Activated CD8-positive, alpha-beta memory T cell treated with anti-CD3 and anti-CD28 coated beads for 36 hours (primary cell): ENCODE data around the gene RAMP2. TPM values are rescaled to one million over a fixed set of nuclear protein-coding genes. Genes with fewer than 3 reads are reported as not detected.
"Not testable (repeated sequence)": the region's sequence is repeated elsewhere in the genome, so short reads cannot be mapped to it uniquely, and the experiment has no call there.

Source experiments
- CTCF ChIA-PET: fragments of 350-600 bp; sonication (Branson Sonifier 250); formaldehyde crosslinking; loops from one replicate; lab custom pipeline; 2021; ENCODE audit warnings: antibody characterized with exemption; lab: Charles Lee
- POLR2A ChIA-PET: fragments of 350-600 bp; sonication (Branson Sonifier 250); formaldehyde crosslinking; loops from one replicate; lab custom pipeline; 2021; ENCODE audit warnings: antibody characterized with exemption; lab: Charles Lee
- total RNA-seq, 2 experiments: library from RNA; stranded (reverse); gene quantifications; one replicate each; pipeline ENCODE4 v1.2.3, GENCODE V29; 2021

The RAMP2 gene
- total RNA-seq, 2 experiments from 2014 or later, result not detected

- ChIA-PET POLR2A (interaction anchor here (1.6 kb wide), 1 partner anchor 64 kb away, joined by 3 read pairs; the partner anchor contains the start of gene BECN1), CTCF (interaction anchor here (0.9 to 5.3 kb wide), 6 partner anchors 11 to 211 kb away, joined by 3 to 26 read pairs (median 3); partner anchors contain the start of genes PSMC3IP and VPS25)
Measured at GRCh38 chr17:42759982-42760651, 910 bp upstream of the RAMP2 start.

- ChIA-PET POLR2A (no interaction called here), CTCF (interaction anchor here (1.4 to 5.3 kb wide), 3 partner anchors 12 to 183 kb away, joined by 3 to 26 read pairs (median 26); partner anchors contain the start of genes PSMC3IP and VPS25)
Measured at GRCh38 chr17:42761638-42762037, 611 bp downstream of the RAMP2 start.

GRCh38 chr17:42766124-42766523 is 5.1 kb downstream of the RAMP2 start:
- ChIA-PET POLR2A (no interaction called here), CTCF (no interaction called here)

- ChIA-PET CTCF (interaction anchor here (0.7 kb wide), 1 partner anchor 98 kb away, joined by 3 read pairs; no protein-coding TSS in a partner anchor), POLR2A (no interaction called here)
Measured at GRCh38 chr17:42767512-42767911, 6.5 kb downstream of the RAMP2 start.

- POLR2A ChIA-PET, CTCF ChIA-PET: not testable (repeated sequence)
Measured at GRCh38 chr17:42768006-42768405, 7.0 kb downstream of the RAMP2 start.

GRCh38 chr17:42769964-42770363 is 8.9 kb downstream of the RAMP2 start:
- POLR2A ChIA-PET, CTCF ChIA-PET: not testable (repeated sequence)

- CTCF ChIA-PET, result interaction anchor here (0.7 to 3.8 kb wide), 6 partner anchors 10 to 1273 kb away, joined by 3 to 26 read pairs (median 6); partner anchors contain the start of genes BECN1, CNTD1, COA3 and RAMP2
- POLR2A ChIA-PET, result interaction anchor here (0.6 to 1.3 kb wide), 4 partner anchors 8 to 61 kb away, joined by 3 to 4 read pairs (median 4); partner anchors contain the start of genes EZH1 and WNK4
Measured at GRCh38 chr17:42772945-42773289, 11.9 kb downstream of the RAMP2 start.

GRCh38 chr17:42773290-42774035 is 12.4 kb downstream of the RAMP2 start, which contains the start of gene VPS25:
Gene VPS25, plus strand, starts transcription at chr17:42773449. Its CDS starts 27 bp downstream, at chr17:42773476.
- ChIA-PET CTCF (interaction anchor here (0.6 to 3.8 kb wide), 6 partner anchors 10 to 195 kb away, joined by 3 to 26 read pairs (median 6); partner anchors contain the start of genes BECN1, CNTD1, COA3 and RAMP2), POLR2A (interaction anchor here (0.6 to 1.3 kb wide), 5 partner anchors 7 to 164 kb away, joined by 3 to 4 read pairs (median 4); partner anchors contain the start of genes EZH1, RETREG3, TUBG1 and WNK4)

GRCh38 chr17:42774066-42774745 is 13.2 kb downstream of the RAMP2 start:
- POLR2A ChIA-PET, result interaction anchor here (0.6 to 1.3 kb wide), 4 partner anchors 7 to 165 kb away, joined by 3 to 6 read pairs (median 4); partner anchors contain the start of genes RETREG3 and TUBG1
- CTCF ChIA-PET, result interaction anchor here (0.6 to 3.8 kb wide), 5 partner anchors 11 to 196 kb away, joined by 3 to 26 read pairs (median 5); partner anchors contain the start of genes BECN1, CNTD1 and COA3

GRCh38 chr17:42775534-42776098 is 14.6 kb downstream of the RAMP2 start:
- ChIA-PET POLR2A (no interaction called here), CTCF (interaction anchor here (3.8 kb wide), 1 partner anchor 12 kb away, joined by 26 read pairs; no protein-coding TSS in a partner anchor)

- POLR2A ChIA-PET, result interaction anchor here (0.6 kb wide), 1 partner anchor 57 kb away, joined by 3 read pairs; no protein-coding TSS in a partner anchor
- CTCF ChIA-PET, result no interaction called here
Measured at GRCh38 chr17:42778570-42778969, 17.5 kb downstream of the RAMP2 start.

- POLR2A ChIA-PET, result no interaction called here
- CTCF ChIA-PET, result no interaction called here
Measured at GRCh38 chr17:42779304-42779935, 18.4 kb downstream of the RAMP2 start.

GRCh38 chr17:42779936-42780850 is 19.2 kb downstream of the RAMP2 start, which contains the start of gene WNK4:
Gene WNK4, plus strand, starts transcription at chr17:42780610. Its CDS starts 89 bp downstream, at chr17:42780699.
- POLR2A ChIA-PET, result interaction anchor here (0.8 kb wide), 1 partner anchor 7 kb away, joined by 3 read pairs; the partner anchor contains the start of gene VPS25
- CTCF ChIA-PET, result interaction anchor here (0.5 kb wide), 1 partner anchor 13 kb away, joined by 5 read pairs; no protein-coding TSS in a partner anchor

GRCh38 chr17:42780851-42781638 is 20.0 kb downstream of the RAMP2 start:
- CTCF ChIA-PET, result interaction anchor here (0.5 kb wide), 1 partner anchor 14 kb away, joined by 5 read pairs; no protein-coding TSS in a partner anchor
- POLR2A ChIA-PET, result interaction anchor here (0.8 to 1.0 kb wide), 2 partner anchors 8 kb away, joined by 3 to 4 read pairs; partner anchors contain the start of gene VPS25

GRCh38 chr17:42781639-42782165 is 20.7 kb downstream of the RAMP2 start:
- ChIA-PET CTCF (no interaction called here), POLR2A (interaction anchor here (1.0 kb wide), 1 partner anchor 8 kb away, joined by 4 read pairs; the partner anchor contains the start of gene VPS25)
